Panc1 (cell line): Measurements from ENCODE around the gene ESR1. TPM values are rescaled to one million over a fixed set of nuclear protein-coding genes. Genes with fewer than 3 reads are reported as not detected.

ENCODE experiments used
- ATAC-seq: fragments of 200-7000 bp; cut with Tn5 transposase; 2 replicates; pipeline ENCODE4 v1.9.1; 2020; ENCODE audit warnings: mild to moderate bottlenecking, moderate library complexity
- BruUV-seq: library from RNA; stranded (reverse); fragments of 400-500 nt; replicated peaks from 2 replicates; lab custom pipeline; 2021; lab: Mats Ljungman, UMichigan
- CTCF ChIA-PET: fragments of 300-600 bp; sonication (Branson Sonifier 250); formaldehyde crosslinking; loops from one replicate; lab custom pipeline; 2022; ENCODE audit warnings: antibody characterized with exemption; lab: Charles Lee
- POLR2A ChIA-PET: fragments of 300-600 bp; sonication (Branson Sonifier 250); formaldehyde crosslinking; loops from one replicate; lab custom pipeline; 2022; ENCODE audit warnings: antibody characterized with exemption; lab: Charles Lee
- DNase-seq: peaks from one replicate; pipeline ENCODE4 v3.0.0-alpha.2; 2010; ENCODE audit warnings: low read depth, low spot score
- H3K27ac ChIP-seq: 2 replicates; pipeline ENCODE4 v1.5.1; 2011; ENCODE audit warnings: mild to moderate bottlenecking, low read length, inconsistent platforms
- H3K27me3 ChIP-seq: fragments of 200-500 bp; sonication (Bioruptor generic); 2 replicates; pipeline ENCODE4 v1.6.0; 2014; ENCODE audit warnings: low read length, inconsistent platforms; ENCODE audit not compliant: control insufficient read depth, insufficient read depth
- H3K36me3 ChIP-seq: fragments of 200-500 bp; sonication (Bioruptor generic); 2 replicates; pipeline ENCODE4 v1.5.1; 2014; ENCODE audit warnings: inconsistent platforms, mild to moderate bottlenecking, low read length, moderate library complexity; ENCODE audit not compliant: control insufficient read depth, insufficient read depth
- H3K4me1 ChIP-seq: 2 replicates; pipeline ENCODE4 v1.5.1; 2011; ENCODE audit warnings: inconsistent platforms, mild to moderate bottlenecking, low read length, moderate library complexity; ENCODE audit not compliant: control insufficient read depth, insufficient read depth
- H3K4me3 ChIP-seq, 2 experiments: 2 replicates each; pipeline ENCODE4 v1.5.1; 2011 to 2012; ENCODE audit warnings: low read depth in 2 of 2, low read length in 2 of 2, mild to moderate bottlenecking in 2 of 2, inconsistent platforms in 1 of 2, moderate library complexity in 1 of 2
- H3K9me3 ChIP-seq: fragments of 200-500 bp; sonication (Bioruptor generic); 2 replicates; pipeline ENCODE4 v1.5.1; 2014; ENCODE audit warnings: low read depth, mild to moderate bottlenecking, inconsistent platforms, low read length, moderate library complexity; ENCODE audit not compliant: control insufficient read depth, insufficient read depth
- POLR2AphosphoS5 ChIP-seq: IDR thresholded peaks from 2 replicates; pipeline ENCODE4 v1.6.1; 2012; ENCODE audit warnings: mild to moderate bottlenecking, low read depth, low read length, moderate library complexity
- SIN3A ChIP-seq: IDR thresholded peaks from 2 replicates; pipeline ENCODE4 v1.6.1; 2012; ENCODE audit warnings: low read depth, mild to moderate bottlenecking, low read length, moderate library complexity, borderline replicate concordance; ENCODE audit not compliant: insufficient read depth
- TCF7L2 ChIP-seq: IDR thresholded peaks from 2 replicates; pipeline ENCODE4 v1.6.1; 2011; ENCODE audit warnings: mild to moderate bottlenecking, low read depth, low read length, inconsistent platforms
- in situ Hi-C: cut with HindIII; loops from 2 replicates; pipeline ENCODE4 v1.10.0; 2016; ENCODE audit warnings: low sequenced_read_pairs, low pct_unique_long_range_greater_than_20kb
- intact Hi-C: fragments of 100-400 bp; cut with micrococcal nuclease; formaldehyde crosslinking; loops from one replicate; pipeline ENCODE4 v1.10.0; 2022; ENCODE audit not compliant: unreplicated experiment
- total RNA-seq: library from RNA; stranded (reverse); gene quantifications from one replicate; pipeline ENCODE4 v1.2.1, GENCODE V29; 2021; ENCODE audit not compliant: unreplicated experiment
- TF ChIP-seq, protein P1 (sequence below), 2 experiments: IDR thresholded peaks; 2 replicates each; pipeline ENCODE4 v1.6.1; 2011 to 2012; ENCODE audit warnings: low read depth in 2 of 2, control low read depth in 1 of 2, low read length in 1 of 2, mild to moderate bottlenecking in 1 of 2, moderate library complexity in 1 of 2; ENCODE audit not compliant: insufficient read depth in 1 of 2
- TF ChIP-seq, protein P2 (sequence below): fragments of 450-650 bp; IDR thresholded peaks from 2 replicates; pipeline ENCODE4 v1.5.1; 2017; ENCODE audit warnings: mild to moderate bottlenecking

ESR1 gene
- total RNA-seq, 1 experiment from 2014 or later = 0.03 TPM

DNA sequence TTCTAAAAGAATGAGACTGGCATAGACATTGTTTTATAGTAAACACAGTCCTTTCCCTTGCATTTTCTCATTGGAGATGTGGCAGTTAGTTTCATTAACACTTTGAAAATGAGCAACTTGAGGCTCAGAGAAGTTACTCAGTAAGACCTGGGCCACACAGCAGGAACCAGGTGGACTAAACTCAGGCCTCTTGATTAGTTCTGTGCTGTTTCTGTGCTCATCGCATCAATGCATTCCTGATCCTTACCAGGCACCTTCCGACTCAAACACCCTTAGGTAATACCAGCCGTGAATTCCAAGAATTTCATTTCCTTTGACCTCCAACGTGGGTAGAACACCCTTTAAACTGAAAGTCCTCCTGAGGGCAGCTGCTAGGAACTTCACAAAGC lies 362.8 kb downstream of the ESR1 start:
- intact Hi-C loops (no loop called here), in situ Hi-C loops (no loop called here)
- no TSS peak for BruUV-seq
- ChIA-PET CTCF (no interaction called here), POLR2A (interaction anchor here (0.6 kb wide), 1 partner anchor 335 kb away, joined by 3 read pairs; no protein-coding TSS in a partner anchor)
- ATAC-seq (no peak), DNase-seq (no peak)
- Histone ChIP-seq H3K4me3 (no peak overlapping the region), H3K4me1 (no peaks in the 10 kb centered on the region), H3K27ac (no peak overlapping the region), H3K36me3 (no peaks in the 10 kb centered on the region), H3K27me3 (no peaks in the 10 kb centered on the region), H3K9me3 (no peaks in the 10 kb centered on the region)
- TF ChIP-seq, protein P1, sequence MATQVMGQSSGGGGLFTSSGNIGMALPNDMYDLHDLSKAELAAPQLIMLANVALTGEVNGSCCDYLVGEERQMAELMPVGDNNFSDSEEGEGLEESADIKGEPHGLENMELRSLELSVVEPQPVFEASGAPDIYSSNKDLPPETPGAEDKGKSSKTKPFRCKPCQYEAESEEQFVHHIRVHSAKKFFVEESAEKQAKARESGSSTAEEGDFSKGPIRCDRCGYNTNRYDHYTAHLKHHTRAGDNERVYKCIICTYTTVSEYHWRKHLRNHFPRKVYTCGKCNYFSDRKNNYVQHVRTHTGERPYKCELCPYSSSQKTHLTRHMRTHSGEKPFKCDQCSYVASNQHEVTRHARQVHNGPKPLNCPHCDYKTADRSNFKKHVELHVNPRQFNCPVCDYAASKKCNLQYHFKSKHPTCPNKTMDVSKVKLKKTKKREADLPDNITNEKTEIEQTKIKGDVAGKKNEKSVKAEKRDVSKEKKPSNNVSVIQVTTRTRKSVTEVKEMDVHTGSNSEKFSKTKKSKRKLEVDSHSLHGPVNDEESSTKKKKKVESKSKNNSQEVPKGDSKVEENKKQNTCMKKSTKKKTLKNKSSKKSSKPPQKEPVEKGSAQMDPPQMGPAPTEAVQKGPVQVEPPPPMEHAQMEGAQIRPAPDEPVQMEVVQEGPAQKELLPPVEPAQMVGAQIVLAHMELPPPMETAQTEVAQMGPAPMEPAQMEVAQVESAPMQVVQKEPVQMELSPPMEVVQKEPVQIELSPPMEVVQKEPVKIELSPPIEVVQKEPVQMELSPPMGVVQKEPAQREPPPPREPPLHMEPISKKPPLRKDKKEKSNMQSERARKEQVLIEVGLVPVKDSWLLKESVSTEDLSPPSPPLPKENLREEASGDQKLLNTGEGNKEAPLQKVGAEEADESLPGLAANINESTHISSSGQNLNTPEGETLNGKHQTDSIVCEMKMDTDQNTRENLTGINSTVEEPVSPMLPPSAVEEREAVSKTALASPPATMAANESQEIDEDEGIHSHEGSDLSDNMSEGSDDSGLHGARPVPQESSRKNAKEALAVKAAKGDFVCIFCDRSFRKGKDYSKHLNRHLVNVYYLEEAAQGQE (IDR thresholded peaks at IDR 0.05; ENCODE audit: insufficient read depth in 1 of 2, low read depth in 2 of 2, low read length in 1 of 2) = no peak
- no peak for TF ChIP-seq TCF7L2
- no peak for TF ChIP-seq POLR2AphosphoS5
- TF ChIP-seq SIN3A = no peak
- TF ChIP-seq, protein P2, sequence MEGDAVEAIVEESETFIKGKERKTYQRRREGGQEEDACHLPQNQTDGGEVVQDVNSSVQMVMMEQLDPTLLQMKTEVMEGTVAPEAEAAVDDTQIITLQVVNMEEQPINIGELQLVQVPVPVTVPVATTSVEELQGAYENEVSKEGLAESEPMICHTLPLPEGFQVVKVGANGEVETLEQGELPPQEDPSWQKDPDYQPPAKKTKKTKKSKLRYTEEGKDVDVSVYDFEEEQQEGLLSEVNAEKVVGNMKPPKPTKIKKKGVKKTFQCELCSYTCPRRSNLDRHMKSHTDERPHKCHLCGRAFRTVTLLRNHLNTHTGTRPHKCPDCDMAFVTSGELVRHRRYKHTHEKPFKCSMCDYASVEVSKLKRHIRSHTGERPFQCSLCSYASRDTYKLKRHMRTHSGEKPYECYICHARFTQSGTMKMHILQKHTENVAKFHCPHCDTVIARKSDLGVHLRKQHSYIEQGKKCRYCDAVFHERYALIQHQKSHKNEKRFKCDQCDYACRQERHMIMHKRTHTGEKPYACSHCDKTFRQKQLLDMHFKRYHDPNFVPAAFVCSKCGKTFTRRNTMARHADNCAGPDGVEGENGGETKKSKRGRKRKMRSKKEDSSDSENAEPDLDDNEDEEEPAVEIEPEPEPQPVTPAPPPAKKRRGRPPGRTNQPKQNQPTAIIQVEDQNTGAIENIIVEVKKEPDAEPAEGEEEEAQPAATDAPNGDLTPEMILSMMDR = no peak

DNA sequence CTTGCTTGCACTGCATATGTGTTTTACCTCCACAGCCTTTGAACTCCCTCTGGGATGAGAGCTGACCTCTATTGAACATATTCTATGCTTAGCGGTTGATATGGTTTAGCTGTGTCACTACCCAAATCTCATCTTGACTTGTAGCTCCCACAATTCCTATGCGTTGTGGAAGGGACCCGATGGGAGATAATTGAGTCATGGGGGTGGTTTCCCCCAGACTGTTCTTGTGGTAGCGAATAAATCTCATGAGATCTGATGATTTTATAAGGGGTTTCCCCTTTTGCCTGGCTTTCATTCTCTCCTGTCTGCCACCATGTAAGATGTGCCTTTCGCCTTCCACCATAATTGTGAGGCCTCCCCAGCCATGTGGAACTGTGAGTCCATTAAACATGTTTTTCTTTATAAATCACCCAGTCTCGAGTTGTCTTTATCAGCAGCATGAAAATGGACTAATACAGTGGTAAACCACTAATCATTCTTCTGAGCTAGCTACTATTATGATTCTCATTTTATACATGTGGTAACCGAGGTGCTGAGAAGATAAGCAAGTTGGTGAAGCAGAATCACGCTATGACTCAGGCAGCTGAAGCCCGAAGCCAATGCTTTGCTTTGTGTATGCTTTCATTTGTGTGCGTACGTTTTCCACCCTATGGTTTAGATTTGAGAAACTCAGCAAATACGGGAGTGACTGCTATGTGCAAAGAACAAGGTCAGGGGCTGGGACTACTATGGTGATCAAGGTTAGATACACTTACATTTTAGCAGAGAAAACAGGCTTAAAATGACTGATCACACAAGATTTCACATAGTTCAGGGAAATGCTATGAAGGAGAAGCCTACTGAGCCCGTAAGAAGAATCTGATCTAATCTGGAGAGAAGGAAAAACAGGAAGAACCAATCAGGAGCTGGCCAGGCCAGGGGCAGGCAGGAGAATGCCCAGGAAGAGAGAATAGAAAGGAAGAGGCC lies 363.5 kb downstream of the ESR1 start:
- H3K4me3 ChIP-seq = no peak overlapping the region
- in situ Hi-C loops = no loop called here
- H3K4me1 ChIP-seq = no peaks in the 10 kb centered on the region
- CTCF ChIA-PET = no interaction called here
- POLR2A ChIA-PET = interaction anchor here (0.6 kb wide), 1 partner anchor 334 kb away, joined by 3 read pairs; no protein-coding TSS in a partner anchor
- H3K9me3 ChIP-seq = no peaks in the 10 kb centered on the region
- intact Hi-C loops = no loop called here
- ATAC-seq (no peak), DNase-seq (no peak)
- no TSS peak for BruUV-seq
- no peak overlapping the region for H3K27ac ChIP-seq
- TF ChIP-seq, protein P2 = no peak
- TF ChIP-seq, protein P1 (IDR thresholded peaks at IDR 0.05; ENCODE audit: insufficient read depth in 1 of 2, low read depth in 2 of 2, low read length in 1 of 2) = no peak
- TF ChIP-seq TCF7L2 = no peak
- TF ChIP-seq POLR2AphosphoS5 = no peak
- no peak for TF ChIP-seq SIN3A
- no peaks in the 10 kb centered on the region for H3K36me3 ChIP-seq
- no peaks in the 10 kb centered on the region for H3K27me3 ChIP-seq
